ENCODE measurements around the gene AFG1L. TPM values are rescaled to one million over a fixed set of nuclear protein-coding genes. Genes with fewer than 3 reads are reported as not detected.

The AFG1L gene
- polyA plus RNA-seq, 1 experiment, result 2.3 TPM

DNA sequence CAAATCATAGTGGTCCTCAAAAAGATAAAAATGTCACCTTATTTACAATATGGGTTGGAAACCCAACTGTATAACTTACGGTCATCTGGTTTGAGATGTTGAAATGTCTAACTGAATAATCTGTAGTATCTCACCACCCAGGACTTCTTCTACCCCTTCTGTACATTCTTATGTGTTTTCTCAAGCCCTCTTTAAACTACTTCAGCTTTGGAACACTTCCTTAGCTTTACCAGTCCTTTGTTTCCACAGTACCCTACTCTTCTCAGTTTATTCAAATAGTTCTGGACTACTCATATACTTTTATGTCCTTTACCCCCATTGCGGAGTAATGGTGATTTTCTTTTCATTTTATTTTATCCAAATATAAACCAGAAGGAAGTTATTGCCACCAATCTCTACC, 137.3 kb downstream of the AFG1L start:
- DNase-seq (ENCODE audit: low read depth, low spot score), result no peak
- CTCF ChIA-PET, result no interaction called here
- H3K27ac ChIP-seq (ENCODE audit: low read depth, low read length), result no peak overlapping the region
- no peak for TF ChIP-seq CTCF (IDR thresholded peaks at IDR 0.05; ENCODE audit: low read depth, low read length)
- POLR2A ChIA-PET, result no interaction called here
- H3K4me3 ChIP-seq (ENCODE audit: low read depth, low read length), result no peak overlapping the region
- no peaks in the 10 kb centered on the region for H3K9me3 ChIP-seq (ENCODE audit: control insufficient read depth, insufficient read depth, low read length)
- H3K27me3 ChIP-seq (ENCODE audit: control insufficient read depth, insufficient read depth, low read length), result no peaks in the 10 kb centered on the region

DNA sequence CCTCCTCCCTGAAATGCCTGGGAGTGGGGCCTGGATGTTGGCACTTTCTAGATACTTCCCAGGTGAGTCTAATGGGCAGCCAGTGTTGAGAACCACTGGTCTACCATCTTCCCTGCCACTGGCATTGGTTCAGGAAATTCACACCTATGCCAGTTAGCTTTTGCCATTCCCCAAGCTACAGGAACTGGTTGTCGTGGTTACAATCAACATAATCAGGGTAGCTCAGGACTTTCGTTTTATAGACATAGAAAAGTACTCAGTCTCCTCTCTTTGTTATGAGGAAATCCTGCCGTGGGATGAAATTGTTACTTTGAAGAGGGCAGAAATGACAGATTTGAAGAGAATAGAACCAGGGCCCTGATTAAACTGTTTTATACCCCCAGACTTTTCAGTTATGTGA, 137.9 kb downstream of the AFG1L start:
- DNase-seq (ENCODE audit: low read depth, low spot score), result no peak
- Histone ChIP-seq H3K27ac (ENCODE audit: low read depth, low read length) (no peak overlapping the region), H3K4me3 (ENCODE audit: low read depth, low read length) (no peak overlapping the region), H3K27me3 (ENCODE audit: control insufficient read depth, insufficient read depth, low read length) (no peaks in the 10 kb centered on the region), H3K9me3 (ENCODE audit: control insufficient read depth, insufficient read depth, low read length) (no peaks in the 10 kb centered on the region)
- TF ChIP-seq CTCF (IDR thresholded peaks at IDR 0.05; ENCODE audit: low read depth, low read length), result no peak
- CTCF ChIA-PET, result interaction anchor here (0.7 kb wide), 1 partner anchor 498 kb away, joined by 3 read pairs; no protein-coding TSS in a partner anchor
- POLR2A ChIA-PET, result no interaction called here

DNA sequence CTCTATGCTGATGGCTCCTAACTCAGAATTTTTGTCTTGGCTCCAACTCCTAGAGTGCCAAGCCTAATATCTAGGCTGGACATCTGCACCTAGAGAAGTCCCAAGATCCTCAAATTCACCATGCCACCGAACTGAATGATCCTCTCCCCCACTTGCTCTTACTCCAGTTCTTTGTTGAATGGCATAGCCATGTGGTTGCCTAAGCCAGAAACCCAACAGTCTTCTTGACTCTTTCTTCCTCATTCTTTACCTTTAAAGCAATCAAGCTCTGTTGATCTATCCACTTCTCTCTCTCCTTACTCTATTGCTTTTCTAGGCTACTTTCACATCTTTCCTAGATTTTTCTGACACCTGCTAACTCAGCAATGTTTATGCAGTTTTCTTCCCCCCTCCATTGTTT, 139.4 kb downstream of the AFG1L start:
- POLR2A ChIA-PET, result no interaction called here
- H3K4me3 ChIP-seq (ENCODE audit: low read depth, low read length), result no peak overlapping the region
- CTCF ChIA-PET, result interaction anchor here (1.3 kb wide), 1 partner anchor 59 kb away, joined by 3 read pairs; no protein-coding TSS in a partner anchor

DNA sequence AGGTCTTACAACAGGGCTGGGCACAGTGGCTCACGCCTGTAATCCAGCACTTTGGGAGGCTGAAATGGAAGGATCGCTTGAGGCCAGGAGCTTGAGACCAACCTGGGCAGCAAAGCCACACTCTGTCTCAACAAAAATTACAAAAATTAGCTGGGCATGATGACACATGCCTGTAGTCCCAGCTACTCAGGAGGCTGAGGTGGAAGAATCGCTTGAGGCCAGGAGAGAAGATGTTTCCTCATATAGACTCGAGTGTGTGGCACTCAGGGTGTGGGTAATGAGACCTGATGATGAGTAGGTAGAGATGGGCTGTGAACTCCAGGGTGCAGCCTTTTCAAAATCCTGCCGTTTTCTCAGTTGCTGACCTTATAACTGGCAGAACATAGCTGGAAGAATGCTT, 140.5 kb downstream of the AFG1L start:
- Histone ChIP-seq H3K9me3 (ENCODE audit: control insufficient read depth, insufficient read depth, low read length) (no peaks in the 10 kb centered on the region), H3K4me3 (ENCODE audit: low read depth, low read length) (no peak overlapping the region), H3K27ac (ENCODE audit: low read depth, low read length) (no peak overlapping the region), H3K27me3 (ENCODE audit: control insufficient read depth, insufficient read depth, low read length) (no peaks in the 10 kb centered on the region)
- TF ChIP-seq CTCF (IDR thresholded peaks at IDR 0.05; ENCODE audit: low read depth, low read length), result no peak
- no peak for DNase-seq (ENCODE audit: low read depth, low spot score)
- CTCF ChIA-PET, result interaction anchor here (0.7 kb wide), 1 partner anchor 14 kb away, joined by 3 read pairs; no protein-coding TSS in a partner anchor
- POLR2A ChIA-PET, result no interaction called here

More for the DNA sequence above, 139.4 kb downstream of the AFG1L start:
- Histone ChIP-seq H3K27me3 (ENCODE audit: control insufficient read depth, insufficient read depth, low read length) (no peaks in the 10 kb centered on the region), H3K27ac (ENCODE audit: low read depth, low read length) (no peak overlapping the region), H3K9me3 (ENCODE audit: control insufficient read depth, insufficient read depth, low read length) (no peaks in the 10 kb centered on the region)
- TF ChIP-seq CTCF (IDR thresholded peaks at IDR 0.05; ENCODE audit: low read depth, low read length), result no peak
- DNase-seq (ENCODE audit: low read depth, low spot score), result no peak

DNA sequence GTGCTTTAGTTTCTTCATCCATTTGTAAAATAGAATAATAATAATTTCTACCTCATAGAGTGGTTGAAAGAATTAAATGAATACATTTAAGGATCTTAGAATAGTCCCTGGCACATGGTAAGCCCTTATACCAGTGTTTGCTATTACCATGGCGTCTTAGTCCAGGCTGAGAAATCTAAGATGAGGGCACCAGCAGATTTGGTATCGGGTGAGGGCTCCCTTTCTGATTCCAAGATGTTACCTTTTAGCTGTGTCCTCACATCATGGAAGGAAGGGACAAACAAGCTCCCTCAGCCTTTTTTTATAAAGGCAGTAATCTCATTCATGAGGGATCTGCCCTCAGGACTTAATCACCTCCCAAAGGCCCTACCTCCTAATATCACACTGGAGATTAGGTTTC, 141.9 kb downstream of the AFG1L start:
- POLR2A ChIA-PET, result no interaction called here
- Histone ChIP-seq H3K27ac (ENCODE audit: low read depth, low read length) (no peak overlapping the region), H3K27me3 (ENCODE audit: control insufficient read depth, insufficient read depth, low read length) (no peaks in the 10 kb centered on the region), H3K4me3 (ENCODE audit: low read depth, low read length) (no peak overlapping the region), H3K9me3 (ENCODE audit: control insufficient read depth, insufficient read depth, low read length) (no peaks in the 10 kb centered on the region)
- CTCF ChIA-PET, result no interaction called here
- no peak for DNase-seq (ENCODE audit: low read depth, low spot score)
- no peak for TF ChIP-seq CTCF (IDR thresholded peaks at IDR 0.05; ENCODE audit: low read depth, low read length)

Data from AG04450 (cell line).